ENCODE results near the gene DENND1A. TPM values are rescaled to one million over a fixed set of nuclear protein-coding genes. Genes with fewer than 3 reads are reported as not detected.

Gene DENND1A
- total RNA-seq, 1 experiment from 2014 or later: 19.7 TPM

GRCh38 chr9:123651871-123652270 lies 278.1 kb downstream of the DENND1A start:
- no peaks in the 10 kb centered on the region for H3K9me3 ChIP-seq (ENCODE audit: control insufficient read depth, insufficient read depth, low read depth, low read length)
- DNase-seq (ENCODE audit: low read depth, low spot score) (no peak), ATAC-seq (no peak)
- ChIA-PET CTCF (no interaction called here), POLR2A (no interaction called here)
- no peaks in the 10 kb centered on the region for H3K4me1 ChIP-seq (ENCODE audit: control insufficient read depth, insufficient read depth, low read length)
- H3K27ac ChIP-seq (ENCODE audit: low read length): no peak overlapping the region
- in situ Hi-C loops (cut with HindIII; ENCODE audit: low pct_unique_long_range_greater_than_20kb, low sequenced_read_pairs) (no loop called here), intact Hi-C loops (cut with micrococcal nuclease; ENCODE audit: unreplicated experiment) (no loop called here)
- TF ChIP-seq REST (IDR thresholded peaks at IDR 0.05; ENCODE audit: insufficient read depth in 1 of 2, low read depth in 2 of 2, low read length in 1 of 2): no peak
- TF ChIP-seq TCF7L2 (IDR thresholded peaks at IDR 0.05; ENCODE audit: low read depth, low read length): no peak
- TF ChIP-seq POLR2AphosphoS5 (IDR thresholded peaks at IDR 0.05; ENCODE audit: low read depth, low read length): no peak
- no peak for TF ChIP-seq SIN3A (IDR thresholded peaks at IDR 0.05; ENCODE audit: borderline replicate concordance, insufficient read depth, low read depth, low read length)
- no peak for TF ChIP-seq CTCF (IDR thresholded peaks at IDR 0.05)
- BruUV-seq (replicated peaks): no TSS peak
- H3K27me3 ChIP-seq (ENCODE audit: control insufficient read depth, insufficient read depth, low read length): no peaks in the 10 kb centered on the region
- no peak overlapping the region for H3K4me3 ChIP-seq (ENCODE audit: low read depth in 2 of 2, low read length in 2 of 2)
- no peaks in the 10 kb centered on the region for H3K36me3 ChIP-seq (ENCODE audit: control insufficient read depth, insufficient read depth, low read length)

GRCh38 chr9:123651273-123651672 lies 278.7 kb downstream of the DENND1A start:
- intact Hi-C loops (cut with micrococcal nuclease; ENCODE audit: unreplicated experiment) (no loop called here), in situ Hi-C loops (cut with HindIII; ENCODE audit: low pct_unique_long_range_greater_than_20kb, low sequenced_read_pairs) (no loop called here)
- ChIA-PET CTCF (no interaction called here), POLR2A (no interaction called here)
- H3K9me3 ChIP-seq (ENCODE audit: control insufficient read depth, insufficient read depth, low read depth, low read length): no peaks in the 10 kb centered on the region
- no TSS peak for BruUV-seq (replicated peaks)
- no peak for ATAC-seq
- no peak overlapping the region for H3K4me3 ChIP-seq (ENCODE audit: low read depth in 2 of 2, low read length in 2 of 2)
- no peaks in the 10 kb centered on the region for H3K4me1 ChIP-seq (ENCODE audit: control insufficient read depth, insufficient read depth, low read length)
- no peaks in the 10 kb centered on the region for H3K36me3 ChIP-seq (ENCODE audit: control insufficient read depth, insufficient read depth, low read length)
- no peaks in the 10 kb centered on the region for H3K27me3 ChIP-seq (ENCODE audit: control insufficient read depth, insufficient read depth, low read length)
- no peak for TF ChIP-seq SIN3A (IDR thresholded peaks at IDR 0.05; ENCODE audit: borderline replicate concordance, insufficient read depth, low read depth, low read length)
- TF ChIP-seq REST (IDR thresholded peaks at IDR 0.05; ENCODE audit: insufficient read depth in 1 of 2, low read depth in 2 of 2, low read length in 1 of 2): no peak
- TF ChIP-seq POLR2AphosphoS5 (IDR thresholded peaks at IDR 0.05; ENCODE audit: low read depth, low read length): no peak
- no peak for TF ChIP-seq TCF7L2 (IDR thresholded peaks at IDR 0.05; ENCODE audit: low read depth, low read length)
- no peak for TF ChIP-seq CTCF (IDR thresholded peaks at IDR 0.05)
- no peak for DNase-seq (ENCODE audit: low read depth, low spot score)
- no peak overlapping the region for H3K27ac ChIP-seq (ENCODE audit: low read length)
